GM21515 (cell line): ENCODE measurements around the gene KLHL26.
"Not testable (repeated sequence)": the region's sequence is repeated elsewhere in the genome, so short reads cannot be mapped to it uniquely, and the experiment has no call there.

Experiments used
- ATAC-seq: cut with Tn5 transposase; IDR thresholded peaks from one replicate; pipeline ENCODE4 v1.9.1; 2021; ENCODE audit not compliant: unreplicated experiment

Gene KLHL26

GRCh38 chr19:18600692-18601397 is 36.0 kb upstream of the KLHL26 start:
- ATAC-seq = not testable (repeated sequence)

- no peak for ATAC-seq
Observed at GRCh38 chr19:18601875-18602274, 35.0 kb upstream of the KLHL26 start.

- no peak for ATAC-seq
Observed at GRCh38 chr19:18603255-18603957, 33.4 kb upstream of the KLHL26 start.

- no peak for ATAC-seq
Observed at GRCh38 chr19:18603958-18604819, 32.6 kb upstream of the KLHL26 start.

- no peak for ATAC-seq
Observed at GRCh38 chr19:18604820-18605159, 32.0 kb upstream of the KLHL26 start.

- no peak for ATAC-seq
Observed at GRCh38 chr19:18605196-18605545, 31.7 kb upstream of the KLHL26 start.

- no peak for ATAC-seq
Observed at GRCh38 chr19:18605546-18606280, 31.1 kb upstream of the KLHL26 start.

- ATAC-seq = no peak
Observed at GRCh38 chr19:18606281-18607225, 30.3 kb upstream of the KLHL26 start, which contains the start of gene CRLF1. TSS of gene CRLF1 (minus strand) at chr19:18606799. CDS start at chr19:18606656, 143 bp downstream.

- ATAC-seq = no peak
Observed at GRCh38 chr19:18607226-18608101, 29.4 kb upstream of the KLHL26 start.

- ATAC-seq = no peak
Observed at GRCh38 chr19:18608102-18608804, 28.6 kb upstream of the KLHL26 start.

- no peak for ATAC-seq
Observed at GRCh38 chr19:18608805-18609716, 27.8 kb upstream of the KLHL26 start.

GRCh38 chr19:18609717-18610051 is 27.1 kb upstream of the KLHL26 start:
- ATAC-seq = no peak

GRCh38 chr19:18610245-18610555 is 26.6 kb upstream of the KLHL26 start:
- no peak for ATAC-seq

GRCh38 chr19:18610556-18611326 is 26.1 kb upstream of the KLHL26 start:
- ATAC-seq = no peak

GRCh38 chr19:18611327-18612050 is 25.3 kb upstream of the KLHL26 start:
- no peak for ATAC-seq

- no peak for ATAC-seq
Observed at GRCh38 chr19:18612051-18612771, 24.6 kb upstream of the KLHL26 start.
